K562 (cell line): ENCODE data around the gene AMDHD2. TPM values are rescaled to one million over a fixed set of nuclear protein-coding genes. Genes with fewer than 3 reads are reported as not detected.

ENCODE experiments used
- ATAC-seq: fragments of 200-7000 bp; cut with Tn5 transposase; 3 replicates; pipeline ENCODE4 v1.9.1; 2020; ENCODE audit warnings: moderate library complexity
- BruUV-seq: library from RNA; stranded (reverse); fragments of 400-500 nt; replicated peaks from 2 replicates; lab custom pipeline; 2021; lab: Mats Ljungman, UMichigan
- CTCF ChIA-PET: fragments of 300-600 bp; formaldehyde crosslinking; extraction: SDS; loops from one replicate; lab custom pipeline; 2021; ENCODE audit warnings: low intra/inter-chr PET ratio; lab: Yijun Ruan, JAX
- POLR2A ChIA-PET: fragments of 300-600, 350-650 bp; sonication (Branson Sonifier 250); formaldehyde crosslinking; extraction: SDS; loops from one replicate; lab custom pipeline; 2021; ENCODE audit warnings: antibody characterized with exemption, inconsistent platforms; lab: Yijun Ruan, JAX
- DNase-seq, 4 experiments: peaks; one replicate each; pipeline versions ENCODE4 v3.0.0 to v3.0.0-alpha.2; 2011 to 2018; ENCODE audit warnings: low spot score in 3 of 4, mixed read lengths in 3 of 4; ENCODE audit errors: extremely low read depth in 1 of 4
- FAIRE-seq: peaks from 2 replicates; lab custom pipeline; 2011; peaks lifted over from hg19 to GRCh38; lab: Jason Lieb, UNC
- H2AFZ ChIP-seq: 2 replicates; pipeline ENCODE4 v1.6.0; 2011; ENCODE audit warnings: low read depth, low read length, control low read depth, inconsistent platforms
- H3K27ac ChIP-seq: fragments of 200-600 bp; 3 replicates; pipeline ENCODE4 v1.8.0; 2011; ENCODE audit warnings: low read depth, mild to moderate bottlenecking, control low read depth, inconsistent platforms, low read length, moderate library complexity, mixed read lengths; ENCODE audit errors: extremely low read depth
- H3K27me3 ChIP-seq, 2 experiments: fragments of 300-600 bp in 1 of 2; 2 replicates in 1 of 2; 3 replicates in 1 of 2; pipeline versions ENCODE4 v1.6.0 to v1.8.0; 2011; ENCODE audit warnings: inconsistent platforms in 2 of 2, low read length in 2 of 2, mild to moderate bottlenecking in 1 of 2, mixed read lengths in 1 of 2, moderate library complexity in 1 of 2; ENCODE audit not compliant: control insufficient read depth in 2 of 2, insufficient read depth in 2 of 2
- H3K36me3 ChIP-seq: fragments of 300-600 bp; 3 replicates; pipeline ENCODE4 v1.8.0; 2011; ENCODE audit warnings: mild to moderate bottlenecking, low read length, inconsistent platforms; ENCODE audit not compliant: control insufficient read depth, insufficient read depth
- H3K4me1 ChIP-seq, 2 experiments: fragments of 200-600 bp in 1 of 2; replicated peaks in 1 of 2; 2 replicates in 1 of 2; 3 replicates in 1 of 2; pipeline versions ENCODE4 v1.5.1 to v1.8.0; 2011; ENCODE audit warnings: inconsistent platforms in 2 of 2, low read length in 2 of 2, mild to moderate bottlenecking in 1 of 2, mixed read lengths in 1 of 2, moderate library complexity in 1 of 2; ENCODE audit not compliant: control insufficient read depth in 2 of 2, insufficient read depth in 2 of 2
- H3K4me2 ChIP-seq: 2 replicates; pipeline ENCODE4 v1.6.1; 2011; ENCODE audit warnings: low read length, control low read depth, inconsistent platforms, mixed read lengths; ENCODE audit not compliant: insufficient read depth
- H3K4me3 ChIP-seq: fragments of 200-600 bp; sonication (generic), shearing (Covaris generic); 2 replicates; pipeline ENCODE4 v1.5.1; 2016; ENCODE audit warnings: control low read depth, inconsistent platforms
- H3K79me2 ChIP-seq: fragments of 200-600 bp; 3 replicates; pipeline ENCODE4 v1.8.0; 2011; ENCODE audit warnings: low read length, inconsistent platforms; ENCODE audit not compliant: control insufficient read depth, insufficient read depth
- H3K9ac ChIP-seq, 2 experiments: 2 replicates each; pipeline versions ENCODE4 v1.6.0 to v1.6.1; 2011; ENCODE audit warnings: low read depth in 2 of 2, low read length in 2 of 2, control low read depth in 1 of 2, inconsistent platforms in 1 of 2, mild to moderate bottlenecking in 1 of 2, mixed read lengths in 1 of 2; ENCODE audit not compliant: insufficient read depth in 1 of 2
- H3K9me1 ChIP-seq: one replicate; pipeline ENCODE4 v1.6.0; 2011; ENCODE audit warnings: inconsistent platforms, mild to moderate bottlenecking, low read length, moderate library complexity; ENCODE audit not compliant: control insufficient read depth, insufficient read depth
- H3K9me3 ChIP-seq: replicated peaks from 2 replicates; pipeline ENCODE4 v1.5.1; 2011; ENCODE audit warnings: low read depth, low read length, inconsistent platforms; ENCODE audit not compliant: control insufficient read depth, insufficient read depth
- H4K20me1 ChIP-seq: replicated peaks from 2 replicates; pipeline ENCODE4 v1.6.1; 2011; ENCODE audit warnings: low read length, inconsistent platforms, mixed read lengths; ENCODE audit not compliant: control insufficient read depth, insufficient read depth
- CUX1 ChIP-seq: fragments of 200-800 bp; sonication (Bioruptor generic); IDR thresholded peaks from 2 replicates; pipeline ENCODE4 v1.6.1; 2016; ENCODE audit warnings: missing genetic modification characterization, missing compliant biosample characterization
- DEAF1 ChIP-seq: fragments of 450-650 bp; formaldehyde crosslinking; IDR thresholded peaks from 2 replicates; pipeline ENCODE4 v1.4.0; 2020; ENCODE audit warnings: mild to moderate bottlenecking, moderate library complexity
- L3MBTL2 ChIP-seq: fragments of 450-650 bp; IDR thresholded peaks from 2 replicates; pipeline ENCODE4 v1.6.1; 2016; ENCODE audit warnings: mild to moderate bottlenecking, moderate library complexity
- SUPT5H ChIP-seq: fragments of 450-650 bp; IDR thresholded peaks from 2 replicates; pipeline ENCODE4 v1.6.1; 2016
- TCF15 ChIP-seq: fragments of 250-450 bp; sonication (Bioruptor Pico); IDR thresholded peaks from 2 replicates; pipeline ENCODE4 v1.8.0; 2022; ENCODE audit warnings: moderate library complexity, mild to moderate bottlenecking, inconsistent platforms
- ZNF274 ChIP-seq: IDR thresholded peaks from 2 replicates; pipeline ENCODE4 v1.6.1; 2011; ENCODE audit warnings: low read depth, mild to moderate bottlenecking, low read length, moderate library complexity, borderline replicate concordance
- ZNF41 ChIP-seq: fragments of 250-450 bp; sonication (Bioruptor Pico); conservative IDR thresholded peaks from 2 replicates; pipeline ENCODE4 v1.4.0; 2020; ENCODE audit warnings: mild to moderate bottlenecking
- WGBS: fragments of 100-300 bp; shearing (Covaris generic); methylation state at CpG from one replicate; pipeline ENCODE4 v1.1.6; 2016; ENCODE audit warnings: low coverage, mixed read lengths; ENCODE audit not compliant: insufficient coverage; ENCODE audit errors: missing lambda C conversion rate; 5-methylcytosine and 5-hydroxymethylcytosine counted together
- in situ Hi-C: fragments of 300-500 bp; cut with MboI; formaldehyde crosslinking; loops from 4 replicates; pipeline ENCODE4 v1.15.0; 2018; ENCODE audit warnings: inconsistent platforms, mixed read lengths
- intact Hi-C: fragments of 100-400 bp; cut with micrococcal nuclease; formaldehyde crosslinking; loops from 2 replicates; pipeline ENCODE4 v1.14.2; 2022
- polyA plus RNA-seq, 8 experiments: library from polyadenylated mRNA; depleted of rRNA in 4 of 8; stranded (reverse) in 5 of 8; unstranded in 3 of 8; fragments of >200 nt; fragmentation: Nextera tagmentation in 2 of 8; fragmentation: Illumina TruSeq in 1 of 8; extraction: Ambion mirVana in 2 of 8; extraction: Trizol in 1 of 8; gene quantifications; 2 replicates each; pipeline versions ENCODE4 v1.2.1 to v1.2.3, GENCODE V29; 2011 to 2014; ENCODE audit warnings: inconsistent platforms in 1 of 8, missing spikeins in 1 of 8
- total RNA-seq, 7 experiments: library from RNA; depleted of rRNA in 6 of 7; stranded (reverse); fragments of >200 nt in 6 of 7; fragmentation: Illumina TruSeq in 2 of 7; extraction: Trizol in 2 of 7; gene quantifications; 2 replicates each; pipeline versions ENCODE4 v1.2.1 to v1.2.3, GENCODE V29; 2011 to 2021; ENCODE audit warnings: low replicate concordance in 1 of 7

AMDHD2 gene
- total and polyA plus RNA-seq, 9 of the 15 experiments (the other 6 are each of a cell fraction or from before 2014, with no cell fraction given): 0.38 to 56.9 (median 18.3) TPM; not detected in 1

- TF ChIP-seq DEAF1 (CRISPR knock-in tag) (no peak), SUPT5H (no peak)
These were observed 15.4 kb downstream of the AMDHD2 start (continued) for GRCh38 chr16:2535625-2536013.

- peak; percentile 49 for FAIRE-seq
- TF ChIP-seq L3MBTL2 (peak; percentile 23; the same call in 1 of the 2 replicates), ZNF41 (CRISPR knock-in tag) (no peak), CUX1 (CRISPR knock-in tag) (no peak), ZNF274 (no peak), TCF15 (CRISPR knock-in tag) (no peak)
These were observed 17.5 kb downstream of the AMDHD2 start, which contains the start of gene PDPK1 for GRCh38 chr16:2537451-2538379. PDPK1 (plus strand) TSS chr16:2538021; CDS start chr16:2538113, 92 bp downstream.

More at GRCh38 chr16:2537451-2538379, 17.5 kb downstream of the AMDHD2 start, which contains the start of gene PDPK1:
- Histone ChIP-seq H3K9ac (peak within 1 kb of the TSS; percentile 71 to 93), H3K27ac (peak within 1 kb of the TSS; percentile 81), H3K4me2 (peak within 1 kb of the TSS; percentile 91), H3K36me3 (peaks cover 16% of the 10 kb centered on the region; the same call in 2 of the 3 replicates), H2AFZ (peak within 1 kb of the TSS; percentile 97), H4K20me1 (no peaks in the 10 kb centered on the region), H3K4me1 (peaks cover 12 to 30% of the 10 kb centered on the region in 2 experiments; a peak in 4 of 5 replicates), H3K27me3 (no peaks in the 10 kb centered on the region), H3K79me2 (peaks cover 33% of the 10 kb centered on the region), H3K9me1 (no peaks in the 10 kb centered on the region), H3K9me3 (no peaks in the 10 kb centered on the region), H3K4me3 (peak within 1 kb of the TSS; percentile 73)
- ChIA-PET POLR2A (interaction anchor here (0.5 to 0.6 kb wide), 2 partner anchors 18 to 573 kb away, joined by 3 to 4 read pairs; partner anchors contain the start of genes AMDHD2 and RPS2), CTCF (interaction anchor here (0.6 to 0.8 kb wide), 2 partner anchors 136 to 593 kb away, joined by 3 to 4 read pairs; no protein-coding TSS in a partner anchor)
- DNase-seq (peak; percentile 89 to 96 (median 92)), ATAC-seq (peak; percentile 93)
- no TSS peak for BruUV-seq
- intact Hi-C loops: no loop called here
- in situ Hi-C loops: no loop called here
- under 1% methylated on average over 36 of the region's 126 CpGs for WGBS
